ENCODE measurements around the gene C17orf58.
"Not testable (repeated sequence)": the region's sequence is repeated elsewhere in the genome, so short reads cannot be mapped to it uniquely, and the experiment has no call there.

Gene C17orf58

DNA sequence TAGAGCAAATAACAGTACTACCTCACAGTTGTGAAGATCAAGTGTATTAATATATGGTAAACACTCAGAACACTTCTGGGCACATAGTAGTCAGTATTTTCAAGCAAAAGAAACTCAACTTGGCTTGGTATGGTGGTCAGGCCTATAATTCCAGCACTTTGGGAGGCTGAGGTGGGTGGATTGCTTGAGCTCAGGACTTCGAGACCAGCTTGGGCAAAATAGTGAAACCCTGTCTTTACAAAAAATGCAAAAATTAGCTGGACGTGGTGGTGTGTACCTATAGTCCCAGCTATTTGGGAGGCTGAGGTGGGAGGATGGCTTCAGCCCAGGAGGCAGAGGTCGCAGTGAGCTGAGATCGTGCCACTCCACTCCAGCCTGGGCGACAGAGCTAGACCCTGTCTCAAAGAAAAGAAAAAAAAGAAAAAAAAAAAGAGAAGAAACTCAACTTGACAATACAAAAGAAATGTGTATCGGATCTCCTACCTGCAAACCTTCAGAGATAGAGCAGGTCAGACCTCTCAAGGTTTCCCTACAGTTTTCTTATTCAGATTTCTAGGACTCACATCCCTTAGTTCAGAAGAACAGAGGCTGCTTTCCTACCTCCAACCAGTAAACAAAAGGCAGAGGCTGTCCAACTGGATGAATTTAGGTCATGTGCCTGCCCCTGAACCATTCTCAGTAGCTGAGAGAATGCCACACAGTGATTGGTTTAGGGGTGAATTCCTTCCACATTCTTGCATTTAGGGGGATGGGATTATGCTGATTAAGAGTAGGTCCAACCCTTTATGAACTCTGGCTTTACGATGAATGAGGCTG is 37.6 kb upstream of the C17orf58 start:
- TF ChIP-seq, protein P1, sequence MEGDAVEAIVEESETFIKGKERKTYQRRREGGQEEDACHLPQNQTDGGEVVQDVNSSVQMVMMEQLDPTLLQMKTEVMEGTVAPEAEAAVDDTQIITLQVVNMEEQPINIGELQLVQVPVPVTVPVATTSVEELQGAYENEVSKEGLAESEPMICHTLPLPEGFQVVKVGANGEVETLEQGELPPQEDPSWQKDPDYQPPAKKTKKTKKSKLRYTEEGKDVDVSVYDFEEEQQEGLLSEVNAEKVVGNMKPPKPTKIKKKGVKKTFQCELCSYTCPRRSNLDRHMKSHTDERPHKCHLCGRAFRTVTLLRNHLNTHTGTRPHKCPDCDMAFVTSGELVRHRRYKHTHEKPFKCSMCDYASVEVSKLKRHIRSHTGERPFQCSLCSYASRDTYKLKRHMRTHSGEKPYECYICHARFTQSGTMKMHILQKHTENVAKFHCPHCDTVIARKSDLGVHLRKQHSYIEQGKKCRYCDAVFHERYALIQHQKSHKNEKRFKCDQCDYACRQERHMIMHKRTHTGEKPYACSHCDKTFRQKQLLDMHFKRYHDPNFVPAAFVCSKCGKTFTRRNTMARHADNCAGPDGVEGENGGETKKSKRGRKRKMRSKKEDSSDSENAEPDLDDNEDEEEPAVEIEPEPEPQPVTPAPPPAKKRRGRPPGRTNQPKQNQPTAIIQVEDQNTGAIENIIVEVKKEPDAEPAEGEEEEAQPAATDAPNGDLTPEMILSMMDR (IDR thresholded peaks at IDR 0.05; ENCODE audit: low read depth, low read length) = no peak
- Histone ChIP-seq H3K4me3 (ENCODE audit: low read depth, low read length) (no peak overlapping the region), H3K36me3 (peaks cover 24% of the 10 kb centered on the region), H3K9me3 (no peaks in the 10 kb centered on the region), H3K27me3 (no peaks in the 10 kb centered on the region), H3K4me1 (no peaks in the 10 kb centered on the region; the same call in 1 of the 2 replicates)
- DNase-seq = no peak

DNA sequence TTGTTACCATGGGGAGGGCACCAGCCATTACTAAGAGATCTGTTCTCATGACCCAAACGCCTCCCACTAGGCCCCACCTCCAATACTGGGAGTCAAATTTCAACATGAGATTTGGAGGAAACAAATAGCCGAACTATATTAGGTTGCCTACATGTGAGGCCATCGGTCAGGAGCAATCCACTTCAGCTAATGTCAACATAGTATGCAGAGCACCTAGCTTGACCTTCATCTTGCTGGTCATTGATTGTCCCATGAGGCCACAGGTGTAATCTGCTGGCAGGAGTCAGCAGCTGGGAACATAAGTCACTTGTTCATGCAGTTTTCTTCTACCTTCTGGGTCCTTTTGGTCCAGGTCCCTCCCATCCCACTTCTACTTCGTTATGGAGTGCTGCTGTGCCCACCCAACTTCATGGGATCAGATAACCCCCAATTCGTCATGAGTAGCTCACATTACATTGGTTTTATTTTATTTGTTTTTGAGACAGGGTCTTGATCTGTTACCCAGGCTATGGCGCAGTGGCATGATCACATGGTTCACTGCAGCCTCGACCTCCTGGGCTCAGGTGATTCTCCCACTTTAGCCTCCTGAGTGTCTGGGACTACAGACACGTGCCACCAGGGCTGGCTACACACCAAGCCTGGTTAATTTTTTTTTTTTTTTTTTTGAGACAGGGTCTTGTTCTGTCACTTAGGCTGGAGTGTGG is 33.4 kb upstream of the C17orf58 start:
- Histone ChIP-seq H3K4me1 (no peaks in the 10 kb centered on the region; the same call in 1 of the 2 replicates), H3K36me3 (no peaks in the 10 kb centered on the region), H3K27me3 (no peaks in the 10 kb centered on the region), H3K9me3 (no peaks in the 10 kb centered on the region), H3K4me3 (ENCODE audit: low read depth, low read length) (no peak overlapping the region)
- TF ChIP-seq, protein P1 (IDR thresholded peaks at IDR 0.05; ENCODE audit: low read depth, low read length) = no peak
- no peak for DNase-seq

DNA sequence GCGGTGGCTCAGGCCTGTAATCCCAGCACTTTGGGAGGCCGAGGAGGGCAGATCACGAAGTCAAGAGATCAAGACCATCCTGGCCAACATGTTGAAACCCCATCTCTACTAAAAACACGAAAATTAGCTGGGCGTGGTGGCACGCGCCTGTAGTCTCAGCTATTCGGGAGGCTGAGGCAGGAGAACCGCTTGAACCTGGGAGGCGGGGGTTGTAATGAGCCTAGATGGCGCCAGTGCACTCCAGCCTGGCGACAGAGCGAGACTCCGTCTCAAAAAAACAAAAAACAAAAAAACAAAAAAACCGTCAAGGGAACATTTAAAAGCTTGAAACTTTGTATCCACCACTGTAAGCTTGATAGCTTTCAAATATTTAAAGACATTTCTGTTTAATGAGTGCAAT is 26.3 kb upstream of the C17orf58 start:
- not testable (repeated sequence) for H3K36me3 ChIP-seq; H3K4me3 ChIP-seq (ENCODE audit: low read depth, low read length); DNase-seq; H3K27me3 ChIP-seq; H3K9me3 ChIP-seq; H3K4me1 ChIP-seq

DNA sequence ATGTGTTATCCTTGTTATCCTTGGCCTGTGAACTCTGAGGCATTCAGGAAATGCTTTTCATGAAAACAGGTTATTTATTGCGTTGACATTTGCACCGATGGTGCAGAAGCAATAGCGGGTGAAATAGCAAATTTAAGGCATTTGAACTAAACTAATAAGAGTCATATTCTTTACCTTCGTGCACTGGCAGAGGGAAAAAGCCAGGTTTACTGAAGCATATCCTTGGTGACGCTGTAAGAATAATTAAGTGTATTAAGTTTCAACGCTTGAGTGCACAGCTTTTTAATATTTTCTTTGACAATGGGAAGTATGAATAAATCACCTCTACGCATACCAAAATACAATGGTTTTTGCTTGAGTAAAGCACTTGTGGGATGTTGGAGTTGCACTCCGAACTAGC is 25.7 kb upstream of the C17orf58 start:
- Histone ChIP-seq H3K9me3 (no peaks in the 10 kb centered on the region), H3K4me1 (no peaks in the 10 kb centered on the region), H3K27me3 (no peaks in the 10 kb centered on the region), H3K36me3 (no peaks in the 10 kb centered on the region), H3K4me3 (ENCODE audit: low read depth, low read length) (no peak overlapping the region)
- no peak for DNase-seq
- TF ChIP-seq, protein P1 (IDR thresholded peaks at IDR 0.05; ENCODE audit: low read depth, low read length) = no peak

DNA sequence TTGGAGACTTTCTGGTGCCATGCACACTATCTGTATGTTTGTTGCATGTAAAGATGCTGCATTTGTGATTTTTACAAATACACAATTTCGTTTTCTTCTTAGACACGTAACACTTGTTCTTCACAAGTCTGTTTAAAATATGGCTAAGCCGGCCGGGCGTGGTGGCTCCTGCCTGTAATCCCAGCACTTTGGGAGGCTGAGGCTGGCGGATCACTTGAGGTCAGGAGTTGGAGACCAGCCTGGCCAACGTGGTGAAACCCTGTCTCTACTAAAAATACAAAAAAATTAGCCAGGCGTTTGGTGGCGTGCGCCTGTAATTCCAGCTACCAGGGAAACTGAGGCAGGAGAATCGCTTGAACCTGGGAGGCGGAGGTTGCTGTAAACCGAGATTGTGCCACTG is 24.5 kb upstream of the C17orf58 start:
- not testable (repeated sequence) for H3K4me1 ChIP-seq, H3K27me3 ChIP-seq, H3K9me3 ChIP-seq, H3K36me3 ChIP-seq, DNase-seq
- peak overlapping the region; percentile 85 for H3K4me3 ChIP-seq (ENCODE audit: low read depth, low read length)

DNA sequence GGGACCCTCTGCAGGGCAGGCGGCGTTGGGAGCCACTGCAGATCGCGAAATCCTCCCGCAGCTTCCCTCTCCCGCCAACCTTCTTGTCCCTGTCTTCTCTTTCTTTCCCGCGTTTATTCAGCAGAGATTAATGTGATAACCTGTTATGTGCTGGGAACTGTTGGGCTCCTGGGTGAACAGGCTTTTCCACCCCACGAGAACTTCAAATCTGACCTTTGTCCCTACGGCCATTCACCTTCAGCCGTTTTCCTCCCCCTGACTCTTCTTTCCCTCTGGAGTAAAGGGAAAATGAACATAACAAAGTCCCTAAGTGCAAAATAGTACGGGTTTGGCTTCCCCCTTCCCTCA is 24.1 kb upstream of the C17orf58 start:
- TF ChIP-seq, protein P1 (IDR thresholded peaks at IDR 0.05; ENCODE audit: low read depth, low read length) = no peak
- no peaks in the 10 kb centered on the region for H3K27me3 ChIP-seq
- DNase-seq = no peak

More for the DNA sequence above, 24.1 kb upstream of the C17orf58 start:
- H3K4me1 ChIP-seq = no peaks in the 10 kb centered on the region
- H3K9me3 ChIP-seq = no peaks in the 10 kb centered on the region
- H3K36me3 ChIP-seq = no peaks in the 10 kb centered on the region
- peak overlapping the region; percentile 85 for H3K4me3 ChIP-seq (ENCODE audit: low read depth, low read length)
